ENCODE measurements around the gene IGFBP4. TPM values are rescaled to one million over a fixed set of nuclear protein-coding genes. Genes with fewer than 3 reads are reported as not detected.
A peak's percentile ranks its signal among the peaks of the same experiment; 100 is the strongest.

IGFBP4 gene
- total and polyA plus RNA-seq, 11 donors: 103 to 342 (median 133) TPM

DNA sequence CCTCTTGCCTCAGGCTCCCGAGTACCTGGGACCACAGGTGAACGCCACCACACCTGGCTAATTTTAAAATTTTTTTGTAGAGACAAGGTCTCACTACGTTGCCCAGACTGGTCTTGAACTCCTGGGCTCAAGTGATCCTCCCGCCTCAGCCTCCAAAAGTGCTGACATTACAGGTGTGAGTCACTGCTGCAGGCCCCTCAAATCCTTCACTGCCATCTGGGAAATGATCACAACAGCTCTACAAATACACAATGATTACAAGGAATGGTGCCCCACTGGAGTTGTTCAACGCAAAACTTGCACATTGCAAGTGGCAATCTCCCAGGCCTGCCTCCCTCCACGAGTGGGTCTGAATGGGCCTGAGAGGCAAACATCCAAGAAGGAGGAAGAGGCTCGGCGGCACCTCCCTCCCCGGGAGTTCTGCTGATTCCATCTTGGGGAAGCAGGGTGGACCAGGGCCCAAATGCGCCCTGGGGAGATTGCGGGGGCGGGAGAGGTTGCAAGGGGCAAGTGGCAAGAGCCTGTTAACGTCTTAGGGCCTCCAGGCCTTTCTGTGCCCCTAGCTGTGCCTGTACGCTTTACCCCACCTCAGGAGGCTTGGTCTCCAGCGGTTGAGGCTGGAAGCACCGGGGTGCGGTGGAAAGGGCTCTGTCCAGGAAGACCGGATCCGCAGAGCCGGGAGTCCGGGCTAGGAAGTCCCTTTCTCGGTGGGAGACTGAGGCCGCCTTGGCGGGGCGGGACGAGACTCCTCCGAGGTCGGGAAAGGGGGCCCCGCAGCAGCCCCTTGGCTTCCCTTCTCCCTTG, 656 bp upstream of the IGFBP4 start:
- peak; percentile 6 to 37 (median 26) for ATAC-seq
- 30 to 51% (median 40%) methylated on average over 29 of the region's 29 CpGs for WGBS, 4 donors
- peak; percentile 50 to 85 (median 71) for DNase-seq

DNA sequence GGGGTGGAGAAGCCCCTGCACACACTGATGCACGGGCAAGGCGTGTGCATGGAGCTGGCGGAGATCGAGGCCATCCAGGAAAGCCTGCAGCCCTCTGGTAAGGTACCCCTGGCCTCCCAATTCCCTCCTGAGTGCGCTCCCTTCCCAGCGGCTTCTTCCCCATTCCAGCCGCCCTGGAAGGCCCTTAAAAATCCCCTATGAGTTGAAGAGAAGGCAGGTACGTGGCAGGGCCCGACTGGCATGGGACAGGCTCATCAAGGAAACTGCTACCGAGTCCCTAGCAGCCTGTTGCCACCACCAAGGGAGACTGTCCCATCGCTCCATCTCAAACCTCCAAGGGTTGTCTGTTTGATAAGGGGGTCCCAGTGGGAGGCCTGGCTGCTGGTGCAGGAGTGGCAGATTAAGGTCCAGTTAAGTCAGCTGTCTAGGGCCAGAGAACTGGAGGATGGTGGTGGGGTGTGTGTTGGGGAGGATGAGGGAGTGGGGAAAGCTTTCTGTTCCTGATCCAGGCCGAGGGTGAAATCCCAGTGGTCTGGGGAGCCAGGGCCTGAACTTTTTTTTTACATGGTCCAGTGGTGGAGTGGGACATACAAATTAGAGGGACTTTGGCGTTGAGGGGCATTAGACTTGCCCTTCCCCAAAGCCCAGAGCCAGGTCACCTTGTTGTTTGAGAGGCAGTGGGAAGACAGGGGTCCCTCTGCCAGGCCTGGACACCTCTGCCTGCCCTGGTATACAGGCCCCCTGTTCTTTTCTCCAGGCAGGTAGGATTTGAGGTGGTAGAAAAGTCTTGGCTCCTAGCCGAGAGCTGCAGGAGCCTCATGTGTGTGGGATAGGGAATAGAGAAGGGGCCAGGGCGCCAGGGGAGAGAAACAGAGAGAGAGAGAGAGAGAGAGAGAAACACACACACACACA, 994 bp downstream of the IGFBP4 start:
- TF ChIP-seq, protein P1, sequence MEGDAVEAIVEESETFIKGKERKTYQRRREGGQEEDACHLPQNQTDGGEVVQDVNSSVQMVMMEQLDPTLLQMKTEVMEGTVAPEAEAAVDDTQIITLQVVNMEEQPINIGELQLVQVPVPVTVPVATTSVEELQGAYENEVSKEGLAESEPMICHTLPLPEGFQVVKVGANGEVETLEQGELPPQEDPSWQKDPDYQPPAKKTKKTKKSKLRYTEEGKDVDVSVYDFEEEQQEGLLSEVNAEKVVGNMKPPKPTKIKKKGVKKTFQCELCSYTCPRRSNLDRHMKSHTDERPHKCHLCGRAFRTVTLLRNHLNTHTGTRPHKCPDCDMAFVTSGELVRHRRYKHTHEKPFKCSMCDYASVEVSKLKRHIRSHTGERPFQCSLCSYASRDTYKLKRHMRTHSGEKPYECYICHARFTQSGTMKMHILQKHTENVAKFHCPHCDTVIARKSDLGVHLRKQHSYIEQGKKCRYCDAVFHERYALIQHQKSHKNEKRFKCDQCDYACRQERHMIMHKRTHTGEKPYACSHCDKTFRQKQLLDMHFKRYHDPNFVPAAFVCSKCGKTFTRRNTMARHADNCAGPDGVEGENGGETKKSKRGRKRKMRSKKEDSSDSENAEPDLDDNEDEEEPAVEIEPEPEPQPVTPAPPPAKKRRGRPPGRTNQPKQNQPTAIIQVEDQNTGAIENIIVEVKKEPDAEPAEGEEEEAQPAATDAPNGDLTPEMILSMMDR (IDR thresholded peaks at IDR 0.05): peak in 1 of 12 donors; percentile 2
- TF ChIP-seq POLR2A (IDR thresholded peaks at IDR 0.05): no peak
- H3K27me3 ChIP-seq: no peaks in the 10 kb centered on the region
- ATAC-seq (no peak), DNase-seq (peak in 1 of 5 donors; percentile 55)
- 22 to 42% (median 35%) methylated on average over 4 to 15 of the region's 15 CpGs for WGBS, 4 donors
- H3K27ac ChIP-seq: peak overlapping the region; percentile 86 to 98 (median 96)
- intact Hi-C loops (cut with DNase I): loop anchor here in 9 of 10 donors (1.0 to 5.0 kb wide), 10 partner anchors 33 to 118 kb away; no protein-coding TSS in a partner anchor
- H3K4me3 ChIP-seq: peak overlapping the region; percentile 46 to 92 (median 74)
- H3K4me1 ChIP-seq: peaks cover 0 to 61% (median 44%) of the 10 kb centered on the region in 12 donors
- no peaks in the 10 kb centered on the region for H3K9me3 ChIP-seq
- H3K36me3 ChIP-seq: no peaks in the 10 kb centered on the region

More for the DNA sequence above, 656 bp upstream of the IGFBP4 start:
- H3K4me3 ChIP-seq: peak overlapping the region; percentile 46 to 92 (median 74)
- peak overlapping the region; percentile 86 to 98 (median 96) for H3K27ac ChIP-seq
- H3K9me3 ChIP-seq: no peaks in the 10 kb centered on the region
- intact Hi-C loops (cut with DNase I): loop anchor here in 9 of 10 donors (1.0 to 5.0 kb wide), 10 partner anchors 34 to 120 kb away; no protein-coding TSS in a partner anchor
- no peaks in the 10 kb centered on the region for H3K27me3 ChIP-seq
- peaks cover 0 to 48% (median 28%) of the 10 kb centered on the region in 12 donors for H3K4me1 ChIP-seq
- no peaks in the 10 kb centered on the region for H3K36me3 ChIP-seq
- no peak for TF ChIP-seq POLR2A (IDR thresholded peaks at IDR 0.05)
- TF ChIP-seq, protein P1 (IDR thresholded peaks at IDR 0.05): no peak

DNA sequence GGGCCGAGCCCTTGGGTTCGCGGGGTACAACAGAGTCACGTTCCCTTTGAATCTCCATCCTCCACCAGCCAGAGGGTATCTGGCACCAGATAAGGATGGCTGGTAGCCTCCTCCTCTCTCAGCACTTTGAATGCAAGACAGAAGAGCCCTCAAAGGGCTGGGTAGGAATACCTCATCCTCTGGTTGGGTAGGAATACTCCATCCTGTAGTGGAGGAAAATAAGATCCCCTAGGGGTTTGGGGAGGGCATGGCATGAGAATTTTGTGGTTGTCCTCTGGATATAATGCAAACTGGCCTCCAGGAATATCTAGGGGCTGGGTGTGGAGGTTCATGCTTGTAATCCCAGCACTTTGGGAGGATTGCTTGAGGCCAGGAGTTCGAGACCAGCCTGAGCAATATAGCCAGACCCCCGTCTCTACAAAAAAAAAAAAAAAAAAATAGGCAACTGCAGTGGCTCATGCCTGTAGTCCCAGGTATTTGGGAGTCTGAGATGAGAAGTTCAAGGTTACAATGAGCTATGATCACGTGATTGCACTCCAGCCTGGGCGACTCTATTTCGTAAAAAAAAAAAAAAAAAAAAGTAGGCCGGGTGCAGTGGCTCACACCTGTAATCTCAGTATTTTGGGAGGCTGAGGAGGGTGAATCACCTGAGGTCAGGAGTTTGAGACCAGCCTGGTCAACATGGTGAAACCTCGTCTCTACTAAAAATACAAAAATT, 2.7 kb downstream of the IGFBP4 start:
- intact Hi-C loops (cut with DNase I): no loop called here
- no peaks in the 10 kb centered on the region for H3K27me3 ChIP-seq
- ATAC-seq (no peak), DNase-seq (no peak)
- WGBS, 4 donors: 44 to 63% (median 60%) methylated on average over 11 of the region's 11 CpGs
- no peaks in the 10 kb centered on the region for H3K9me3 ChIP-seq
- H3K36me3 ChIP-seq: no peaks in the 10 kb centered on the region
- no peak for TF ChIP-seq POLR2A (IDR thresholded peaks at IDR 0.05)
- TF ChIP-seq, protein P1 (IDR thresholded peaks at IDR 0.05): no peak
- peaks cover 8 to 78% (median 58%) of the 10 kb centered on the region in 12 donors for H3K4me1 ChIP-seq
- H3K4me3 ChIP-seq: peak overlapping the region; percentile 33 to 92 (median 74)
- peak overlapping the region; percentile 86 to 98 (median 96) for H3K27ac ChIP-seq

Measured in heart left ventricle (tissue), 16 donors.